K562 (cell line): ENCODE measurements around the gene PHKA1. TPM values are rescaled to one million over a fixed set of nuclear protein-coding genes. Genes with fewer than 3 reads are reported as not detected.

Source experiments
- CEBPG ChIP-seq, 3 experiments: fragments of 200-800 bp in 1 of 3; sonication (Bioruptor generic) in 1 of 3; sonication (generic) in 1 of 3; formaldehyde crosslinking in 1 of 3; IDR thresholded peaks in 2 of 3; conservative IDR thresholded peaks in 1 of 3; 2 replicates each; pipeline versions ENCODE4 v1.6.1 to v1.8.0; 2016 to 2022; ENCODE audit warnings: missing compliant biosample characterization in 2 of 3, missing genetic modification characterization in 2 of 3, mild to moderate bottlenecking in 1 of 3, missing genetic modification reagents in 1 of 3
- CHCHD3 ChIP-seq: fragments of 250-450 bp; sonication (Bioruptor Pico); IDR thresholded peaks from 2 replicates; pipeline ENCODE4 v2.1.2; 2022; ENCODE audit warnings: mild to moderate bottlenecking
- DPF2 ChIP-seq: fragments of 450-650 bp; IDR thresholded peaks from 2 replicates; pipeline ENCODE4 v1.6.1; 2016
- ERF ChIP-seq: fragments of 450-650 bp; formaldehyde crosslinking; IDR thresholded peaks from 2 replicates; pipeline ENCODE4 v1.4.0; 2020; ENCODE audit warnings: mild to moderate bottlenecking, mixed read lengths
- GTF2E2 ChIP-seq: fragments of 200-800 bp; sonication (Bioruptor generic); IDR thresholded peaks from 2 replicates; pipeline ENCODE4 v1.6.1; 2016; ENCODE audit warnings: missing genetic modification characterization, missing compliant biosample characterization
- HLTF ChIP-seq: fragments of 450-650 bp; IDR thresholded peaks from 2 replicates; pipeline ENCODE4 v1.6.1; 2016
- KAT2B ChIP-seq: IDR thresholded peaks from one replicate; pipeline ENCODE4 v1.6.1; 2012; ENCODE audit warnings: low read depth, mild to moderate bottlenecking, control low read depth, inconsistent platforms, low read length, moderate library complexity
- POLR2AphosphoS2 ChIP-seq: IDR thresholded peaks from 2 replicates; pipeline ENCODE4 v1.6.1; 2012; ENCODE audit warnings: low read length, improper control_type of control experiment
- PRMT5 ChIP-seq: sonication (generic); formaldehyde crosslinking; IDR thresholded peaks from 2 replicates; pipeline ENCODE4 v1.5.0; 2020; ENCODE audit warnings: missing genetic modification reagents
- PTTG1 ChIP-seq: fragments of 450-650 bp; IDR thresholded peaks from 2 replicates; pipeline ENCODE4 v1.6.1; 2016; ENCODE audit warnings: low read depth, mild to moderate bottlenecking, missing genetic modification characterization, missing compliant biosample characterization
- RNF2 ChIP-seq: sonication (generic); IDR thresholded peaks from 2 replicates; pipeline ENCODE4 v1.6.1; 2016
- SLC30A9 ChIP-seq: fragments of 250-450 bp; sonication (Bioruptor Pico); IDR thresholded peaks from 2 replicates; pipeline ENCODE4 v1.8.0; 2022; ENCODE audit warnings: mild to moderate bottlenecking, moderate library complexity
- SPI1 ChIP-seq: IDR thresholded peaks from 2 replicates; pipeline ENCODE4 v1.6.1; 2011; ENCODE audit warnings: low read depth, low read length, control low read depth, borderline replicate concordance
- SREBF1 ChIP-seq: fragments of 150-350 bp; IDR thresholded peaks from 2 replicates; pipeline ENCODE4 v1.6.1; 2014; ENCODE audit warnings: antibody characterized with exemption, low read depth, low read length, borderline replicate concordance
- STAT5B ChIP-seq: fragments of 250-450 bp; sonication (Bioruptor Pico); IDR thresholded peaks from 2 replicates; pipeline ENCODE4 v1.8.0; 2021; ENCODE audit warnings: mild to moderate bottlenecking, inconsistent platforms
- XRCC3 ChIP-seq: fragments of 450-650 bp; IDR thresholded peaks from 2 replicates; pipeline ENCODE4 v1.6.1; 2017; ENCODE audit warnings: mild to moderate bottlenecking, moderate library complexity
- ZFP91 ChIP-seq: sonication (generic); formaldehyde crosslinking; IDR thresholded peaks from 2 replicates; pipeline ENCODE4 v1.8.0; 2022; ENCODE audit warnings: mild to moderate bottlenecking, missing genetic modification reagents
- ZFX ChIP-seq: sonication (generic); formaldehyde crosslinking; IDR thresholded peaks from 2 replicates; pipeline ENCODE4 v1.8.0; 2022; ENCODE audit warnings: mild to moderate bottlenecking, missing genetic modification reagents, moderate library complexity
- ZNF589 ChIP-seq: fragments of 200-800 bp; sonication (Bioruptor generic); IDR thresholded peaks from 2 replicates; pipeline ENCODE4 v1.6.1; 2016; ENCODE audit warnings: low read depth, missing genetic modification characterization, missing compliant biosample characterization
- polyA plus RNA-seq, 8 experiments: library from polyadenylated mRNA; depleted of rRNA in 4 of 8; stranded (reverse) in 5 of 8; unstranded in 3 of 8; fragments of >200 nt; fragmentation: Nextera tagmentation in 2 of 8; fragmentation: Illumina TruSeq in 1 of 8; extraction: Ambion mirVana in 2 of 8; extraction: Trizol in 1 of 8; gene quantifications; 2 replicates each; pipeline versions ENCODE4 v1.2.1 to v1.2.3, GENCODE V29; 2011 to 2014; ENCODE audit warnings: inconsistent platforms in 1 of 8, missing spikeins in 1 of 8
- total RNA-seq, 7 experiments: library from RNA; depleted of rRNA in 6 of 7; stranded (reverse); fragments of >200 nt in 6 of 7; fragmentation: Illumina TruSeq in 2 of 7; extraction: Trizol in 2 of 7; gene quantifications; 2 replicates each; pipeline versions ENCODE4 v1.2.1 to v1.2.3, GENCODE V29; 2011 to 2021; ENCODE audit warnings: low replicate concordance in 1 of 7
- TF ChIP-seq, protein P1 (sequence below): fragments of 450-650 bp; IDR thresholded peaks from 2 replicates; pipeline ENCODE4 v1.6.1; 2016; ENCODE audit warnings: borderline replicate concordance
- TF ChIP-seq, protein P2 (sequence below): sonication (generic); formaldehyde crosslinking; IDR thresholded peaks from 2 replicates; pipeline ENCODE4 v1.8.0; 2022; ENCODE audit warnings: mild to moderate bottlenecking, missing genetic modification reagents
- TF ChIP-seq, protein P3 (sequence below): fragments of 450-650 bp; IDR thresholded peaks from 2 replicates; pipeline ENCODE4 v1.6.1; 2016; ENCODE audit warnings: mild to moderate bottlenecking

Gene PHKA1
- total and polyA plus RNA-seq, 9 of the 15 experiments (the other 6 are each of a cell fraction or from before 2014, with no cell fraction given): 2.4 to 9.6 (median 5.8) TPM

- TF ChIP-seq, protein P1, sequence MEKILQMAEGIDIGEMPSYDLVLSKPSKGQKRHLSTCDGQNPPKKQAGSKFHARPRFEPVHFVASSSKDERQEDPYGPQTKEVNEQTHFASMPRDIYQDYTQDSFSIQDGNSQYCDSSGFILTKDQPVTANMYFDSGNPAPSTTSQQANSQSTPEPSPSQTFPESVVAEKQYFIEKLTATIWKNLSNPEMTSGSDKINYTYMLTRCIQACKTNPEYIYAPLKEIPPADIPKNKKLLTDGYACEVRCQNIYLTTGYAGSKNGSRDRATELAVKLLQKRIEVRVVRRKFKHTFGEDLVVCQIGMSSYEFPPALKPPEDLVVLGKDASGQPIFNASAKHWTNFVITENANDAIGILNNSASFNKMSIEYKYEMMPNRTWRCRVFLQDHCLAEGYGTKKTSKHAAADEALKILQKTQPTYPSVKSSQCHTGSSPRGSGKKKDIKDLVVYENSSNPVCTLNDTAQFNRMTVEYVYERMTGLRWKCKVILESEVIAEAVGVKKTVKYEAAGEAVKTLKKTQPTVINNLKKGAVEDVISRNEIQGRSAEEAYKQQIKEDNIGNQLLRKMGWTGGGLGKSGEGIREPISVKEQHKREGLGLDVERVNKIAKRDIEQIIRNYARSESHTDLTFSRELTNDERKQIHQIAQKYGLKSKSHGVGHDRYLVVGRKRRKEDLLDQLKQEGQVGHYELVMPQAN: 0 out of 2 replicates have a peak, but pooled peaks have one; percentile 34
- TF ChIP-seq ZNF589 (CRISPR knock-in tag) (no peak; the same call in 1 of the 2 replicates), GTF2E2 (no peak), XRCC3 (no peak), POLR2AphosphoS2 (no peak), ERF (CRISPR knock-in tag) (no peak), ZFP91 (CRISPR knock-in tag) (no peak), PTTG1 (no peak), DPF2 (peak; percentile 48; the same call in 1 of the 2 replicates), CHCHD3 (CRISPR knock-in tag) (no peak), STAT5B (CRISPR knock-in tag) (no peak), SREBF1 (no peak), KAT2B (no peak), ZFX (CRISPR knock-in tag) (peak; percentile 32), SLC30A9 (CRISPR knock-in tag) (no peak), CEBPG (CRISPR knock-in tag; IDR thresholded peaks at IDR 0.05) (no peak), CEBPG (tag; conservative IDR thresholded peaks at IDR 0.05 in 1 of 2, IDR thresholded peaks at IDR 0.05 in 1 of 2) (no peak), HLTF (no peak), PRMT5 (CRISPR knock-in tag) (no peak), RNF2 (no peak), SPI1 (no peak)
- TF ChIP-seq, protein P2, sequence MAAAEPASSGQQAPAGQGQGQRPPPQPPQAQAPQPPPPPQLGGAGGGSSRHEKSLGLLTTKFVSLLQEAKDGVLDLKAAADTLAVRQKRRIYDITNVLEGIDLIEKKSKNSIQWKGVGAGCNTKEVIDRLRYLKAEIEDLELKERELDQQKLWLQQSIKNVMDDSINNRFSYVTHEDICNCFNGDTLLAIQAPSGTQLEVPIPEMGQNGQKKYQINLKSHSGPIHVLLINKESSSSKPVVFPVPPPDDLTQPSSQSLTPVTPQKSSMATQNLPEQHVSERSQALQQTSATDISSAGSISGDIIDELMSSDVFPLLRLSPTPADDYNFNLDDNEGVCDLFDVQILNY (CRISPR knock-in tag): no peak
- TF ChIP-seq, protein P3, sequence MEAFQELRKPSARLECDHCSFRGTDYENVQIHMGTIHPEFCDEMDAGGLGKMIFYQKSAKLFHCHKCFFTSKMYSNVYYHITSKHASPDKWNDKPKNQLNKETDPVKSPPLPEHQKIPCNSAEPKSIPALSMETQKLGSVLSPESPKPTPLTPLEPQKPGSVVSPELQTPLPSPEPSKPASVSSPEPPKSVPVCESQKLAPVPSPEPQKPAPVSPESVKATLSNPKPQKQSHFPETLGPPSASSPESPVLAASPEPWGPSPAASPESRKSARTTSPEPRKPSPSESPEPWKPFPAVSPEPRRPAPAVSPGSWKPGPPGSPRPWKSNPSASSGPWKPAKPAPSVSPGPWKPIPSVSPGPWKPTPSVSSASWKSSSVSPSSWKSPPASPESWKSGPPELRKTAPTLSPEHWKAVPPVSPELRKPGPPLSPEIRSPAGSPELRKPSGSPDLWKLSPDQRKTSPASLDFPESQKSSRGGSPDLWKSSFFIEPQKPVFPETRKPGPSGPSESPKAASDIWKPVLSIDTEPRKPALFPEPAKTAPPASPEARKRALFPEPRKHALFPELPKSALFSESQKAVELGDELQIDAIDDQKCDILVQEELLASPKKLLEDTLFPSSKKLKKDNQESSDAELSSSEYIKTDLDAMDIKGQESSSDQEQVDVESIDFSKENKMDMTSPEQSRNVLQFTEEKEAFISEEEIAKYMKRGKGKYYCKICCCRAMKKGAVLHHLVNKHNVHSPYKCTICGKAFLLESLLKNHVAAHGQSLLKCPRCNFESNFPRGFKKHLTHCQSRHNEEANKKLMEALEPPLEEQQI: no peak
Measured at GRCh38 chrX:72572248-72573157, 141.6 kb downstream of the PHKA1 start, which contains the start of gene HDAC8 (continued).
